Measurements from ENCODE around the gene C4A.
A peak's percentile ranks its signal among the peaks of the same experiment; 100 is the strongest.
"Not testable (repeated sequence)": the region's sequence is repeated elsewhere in the genome, so short reads cannot be mapped to it uniquely, and the experiment has no call there.

The C4A gene

DNA sequence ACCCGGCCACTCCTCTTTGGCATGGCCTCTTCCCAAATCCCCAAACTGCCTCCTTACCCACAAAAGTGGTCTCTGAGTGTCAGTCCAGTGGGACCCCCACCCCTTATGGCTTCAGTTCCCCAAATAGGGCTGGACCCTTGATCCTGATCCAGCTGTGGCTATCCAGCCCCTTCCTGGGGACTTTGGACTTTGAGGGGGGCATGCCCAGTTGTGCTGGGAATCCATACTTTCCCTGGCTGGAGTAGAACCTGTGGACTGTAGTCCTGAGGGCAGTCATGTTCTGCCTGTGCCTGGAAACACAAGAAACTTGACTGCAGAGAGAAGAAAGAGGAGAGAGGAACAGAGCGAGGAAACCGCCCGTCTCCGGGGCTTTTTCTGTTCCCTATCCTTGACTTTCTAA lies 55.3 kb downstream of the C4A start:
- not testable (repeated sequence) for DNase-seq

DNA sequence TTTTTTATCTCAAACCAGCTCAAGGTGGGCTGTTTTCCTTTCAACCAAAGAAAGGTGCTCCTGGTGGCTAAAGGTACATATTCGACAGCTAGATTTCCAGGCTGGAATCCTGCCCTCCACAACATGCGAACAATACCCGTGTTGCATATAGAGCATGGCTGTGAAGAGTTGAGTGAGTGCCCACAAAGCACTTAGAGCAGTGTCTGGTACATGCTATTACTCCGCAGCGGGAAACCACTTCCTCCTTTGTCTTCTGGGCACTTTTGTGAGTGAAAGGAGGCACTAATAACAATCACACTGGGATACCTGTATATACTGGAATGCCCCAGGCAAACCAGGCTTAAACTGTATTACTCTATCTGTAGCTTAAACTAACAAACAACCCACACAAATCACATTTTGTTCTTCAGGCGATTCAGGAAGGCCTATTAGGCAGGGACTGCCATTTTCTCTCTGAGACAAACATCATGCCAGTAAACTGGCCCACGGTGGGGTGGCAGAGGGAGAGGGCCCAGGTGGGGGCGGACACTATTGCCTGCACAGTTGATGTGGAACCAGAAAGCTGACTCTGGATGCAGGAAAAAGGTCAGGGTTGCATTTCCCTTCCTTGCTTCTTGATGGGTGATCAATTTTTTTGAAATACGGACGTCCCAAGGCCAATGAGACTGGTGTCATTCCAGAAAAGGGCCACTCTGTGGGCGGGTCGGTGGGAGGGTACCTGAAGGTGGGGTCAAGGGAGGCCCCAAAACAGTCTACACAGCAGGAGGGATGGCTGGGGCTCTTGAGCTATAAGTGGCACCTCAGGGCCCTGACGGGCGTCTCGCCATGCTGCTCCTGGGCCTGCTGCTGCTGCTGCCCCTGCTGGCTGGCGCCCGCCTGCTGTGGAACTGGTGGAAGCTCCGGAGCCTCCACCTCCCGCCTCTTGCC lies 56.0 kb downstream of the C4A start, which contains the start of gene CYP21A2:
CYP21A2 (plus strand) TSS at position 818 of the 927 bp plus-strand sequence; CDS start at position 826, 8 bp downstream.
- not testable (repeated sequence) for DNase-seq

DNA sequence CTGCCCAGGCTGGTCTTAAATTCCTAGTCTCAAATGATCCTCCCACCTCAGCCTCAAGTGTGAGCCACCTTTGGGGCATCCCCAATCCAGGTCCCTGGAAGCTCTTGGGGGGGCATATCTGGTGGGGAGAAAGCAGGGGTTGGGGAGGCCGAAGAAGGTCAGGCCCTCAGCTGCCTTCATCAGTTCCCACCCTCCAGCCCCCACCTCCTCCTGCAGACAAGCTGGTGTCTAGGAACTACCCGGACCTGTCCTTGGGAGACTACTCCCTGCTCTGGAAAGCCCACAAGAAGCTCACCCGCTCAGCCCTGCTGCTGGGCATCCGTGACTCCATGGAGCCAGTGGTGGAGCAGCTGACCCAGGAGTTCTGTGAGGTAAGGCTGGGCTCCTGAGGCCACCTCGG lies 57.0 kb downstream of the C4A start:
- not testable (repeated sequence) for DNase-seq

DNA sequence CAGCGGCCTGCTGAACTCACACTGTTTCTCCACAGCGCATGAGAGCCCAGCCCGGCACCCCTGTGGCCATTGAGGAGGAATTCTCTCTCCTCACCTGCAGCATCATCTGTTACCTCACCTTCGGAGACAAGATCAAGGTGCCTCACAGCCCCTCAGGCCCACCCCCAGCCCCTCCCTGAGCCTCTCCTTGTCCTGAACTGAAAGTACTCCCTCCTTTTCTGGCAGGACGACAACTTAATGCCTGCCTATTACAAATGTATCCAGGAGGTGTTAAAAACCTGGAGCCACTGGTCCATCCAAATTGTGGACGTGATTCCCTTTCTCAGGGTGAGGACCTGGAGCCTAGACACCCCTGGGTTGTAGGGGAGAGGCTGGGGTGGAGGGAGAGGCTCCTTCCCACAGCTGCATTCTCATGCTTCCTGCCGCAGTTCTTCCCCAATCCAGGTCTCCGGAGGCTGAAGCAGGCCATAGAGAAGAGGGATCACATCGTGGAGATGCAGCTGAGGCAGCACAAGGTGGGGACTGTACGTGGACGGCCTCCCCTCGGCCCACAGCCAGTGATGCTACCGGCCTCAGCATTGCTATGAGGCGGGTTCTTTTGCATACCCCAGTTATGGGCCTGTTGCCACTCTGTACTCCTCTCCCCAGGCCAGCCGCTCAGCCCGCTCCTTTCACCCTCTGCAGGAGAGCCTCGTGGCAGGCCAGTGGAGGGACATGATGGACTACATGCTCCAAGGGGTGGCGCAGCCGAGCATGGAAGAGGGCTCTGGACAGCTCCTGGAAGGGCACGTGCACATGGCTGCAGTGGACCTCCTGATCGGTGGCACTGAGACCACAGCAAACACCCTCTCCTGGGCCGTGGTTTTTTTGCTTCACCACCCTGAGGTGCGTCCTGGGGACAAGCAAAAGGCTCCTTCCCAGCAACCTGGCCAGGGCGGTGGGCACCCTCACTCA lies 57.7 kb downstream of the C4A start:
- DNase-seq, result not testable (repeated sequence)

DNA sequence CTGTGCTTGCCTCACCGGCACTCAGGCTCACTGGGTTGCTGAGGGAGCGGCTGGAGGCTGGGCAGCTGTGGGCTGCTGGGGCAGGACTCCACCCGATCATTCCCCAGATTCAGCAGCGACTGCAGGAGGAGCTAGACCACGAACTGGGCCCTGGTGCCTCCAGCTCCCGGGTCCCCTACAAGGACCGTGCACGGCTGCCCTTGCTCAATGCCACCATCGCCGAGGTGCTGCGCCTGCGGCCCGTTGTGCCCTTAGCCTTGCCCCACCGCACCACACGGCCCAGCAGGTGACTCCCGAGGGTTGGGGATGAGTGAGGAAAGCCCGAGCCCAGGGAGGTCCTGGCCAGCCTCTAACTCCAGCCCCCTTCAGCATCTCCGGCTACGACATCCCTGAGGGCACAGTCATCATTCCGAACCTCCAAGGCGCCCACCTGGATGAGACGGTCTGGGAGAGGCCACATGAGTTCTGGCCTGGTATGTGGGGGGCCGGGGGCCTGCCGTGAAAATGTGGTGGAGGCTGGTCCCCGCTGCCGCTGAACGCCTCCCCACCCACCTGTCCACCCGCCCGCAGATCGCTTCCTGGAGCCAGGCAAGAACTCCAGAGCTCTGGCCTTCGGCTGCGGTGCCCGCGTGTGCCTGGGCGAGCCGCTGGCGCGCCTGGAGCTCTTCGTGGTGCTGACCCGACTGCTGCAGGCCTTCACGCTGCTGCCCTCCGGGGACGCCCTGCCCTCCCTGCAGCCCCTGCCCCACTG lies 58.6 kb downstream of the C4A start:
- not testable (repeated sequence) for DNase-seq

DNA sequence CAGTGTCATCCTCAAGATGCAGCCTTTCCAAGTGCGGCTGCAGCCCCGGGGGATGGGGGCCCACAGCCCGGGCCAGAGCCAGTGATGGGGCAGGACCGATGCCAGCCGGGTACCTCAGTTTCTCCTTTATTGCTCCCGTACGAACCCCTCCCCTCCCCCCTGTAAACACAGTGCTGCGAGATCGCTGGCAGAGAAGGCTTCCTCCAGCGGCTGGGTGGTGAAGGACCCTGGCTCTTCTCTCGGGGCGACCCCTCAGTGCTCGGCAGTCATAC lies 59.1 kb downstream of the C4A start:
- DNase-seq, result not testable (repeated sequence)

DNA sequence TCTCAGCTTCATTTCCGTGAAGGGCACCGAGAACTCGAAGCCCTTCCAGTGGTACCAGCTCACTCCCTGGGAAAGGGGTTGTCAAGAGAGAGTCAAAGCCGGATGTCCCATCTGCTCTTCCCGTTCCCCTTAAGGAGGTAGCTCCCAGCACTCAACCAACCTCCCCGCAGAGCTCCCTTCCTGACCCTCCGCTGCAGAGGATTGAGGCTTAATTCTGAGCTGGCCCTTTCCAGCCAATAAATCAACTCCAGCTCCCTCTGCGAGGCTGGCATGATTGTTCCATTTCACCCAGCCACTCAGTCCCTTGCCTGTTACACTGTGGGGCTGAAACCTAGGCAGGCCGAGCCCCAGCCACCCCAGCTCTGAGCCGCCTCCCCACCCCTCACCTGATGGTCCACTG lies 59.5 kb downstream of the C4A start:
- not testable (repeated sequence) for DNase-seq

DNA sequence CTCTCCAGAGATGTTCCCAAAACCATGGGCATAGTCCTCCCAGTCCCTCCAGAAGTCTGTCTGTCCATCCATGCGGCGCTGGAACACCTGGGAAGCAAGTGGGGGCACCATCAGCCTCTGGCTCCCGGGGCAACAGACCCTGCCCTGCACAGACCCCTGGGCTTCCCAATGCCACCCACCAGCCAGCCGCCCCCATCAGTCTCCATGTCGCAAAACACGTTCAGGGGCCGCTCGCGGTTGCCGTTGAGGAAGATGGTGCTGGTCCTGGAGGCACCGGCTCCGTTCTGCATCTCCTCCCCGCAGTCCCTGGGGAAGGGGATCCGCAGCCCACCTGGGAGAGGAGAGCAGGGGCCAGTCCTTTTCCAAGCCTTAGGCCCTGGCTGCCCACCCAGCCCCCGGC lies 60.4 kb downstream of the C4A start:
- DNase-seq, result not testable (repeated sequence)

DNA sequence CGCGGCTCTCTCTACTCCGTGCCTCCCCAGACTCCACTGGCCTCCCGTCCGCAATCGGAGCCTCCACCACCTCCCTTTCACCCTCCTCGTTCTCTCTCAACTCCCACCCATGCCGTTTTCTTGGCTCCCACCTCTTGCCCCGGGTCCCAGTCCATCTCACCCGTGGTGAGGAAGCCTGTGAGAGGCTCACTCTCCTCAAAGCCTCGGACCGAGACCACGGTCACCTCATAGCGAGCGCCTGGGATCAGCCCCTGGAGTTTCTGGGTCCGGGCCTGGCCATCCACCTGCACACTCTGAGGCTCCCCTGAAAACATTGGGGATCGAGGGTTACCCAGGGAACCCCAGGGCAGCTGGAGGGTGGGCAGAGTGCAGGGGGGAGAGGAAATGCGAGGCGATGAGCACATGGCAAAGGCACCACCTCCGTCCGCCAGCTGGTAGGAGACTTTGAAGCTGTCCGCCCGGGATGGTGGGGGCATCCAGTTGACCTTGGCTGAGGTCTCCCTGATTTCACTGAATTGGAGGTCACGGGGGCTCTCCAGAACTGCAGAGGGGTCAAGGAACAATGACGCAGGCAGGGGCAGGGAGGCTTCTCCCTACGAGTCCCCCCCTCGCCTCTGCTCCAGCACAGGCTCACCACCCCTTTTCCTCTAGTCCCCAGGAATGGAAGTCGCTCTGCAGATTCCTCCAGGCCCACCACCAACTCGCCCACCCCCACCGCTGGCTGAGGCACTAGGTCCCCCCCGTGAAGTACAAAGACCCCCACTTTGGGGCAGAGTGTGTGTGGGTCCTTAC lies 61.9 kb downstream of the C4A start:
- DNase-seq, result not testable (repeated sequence)

DNA sequence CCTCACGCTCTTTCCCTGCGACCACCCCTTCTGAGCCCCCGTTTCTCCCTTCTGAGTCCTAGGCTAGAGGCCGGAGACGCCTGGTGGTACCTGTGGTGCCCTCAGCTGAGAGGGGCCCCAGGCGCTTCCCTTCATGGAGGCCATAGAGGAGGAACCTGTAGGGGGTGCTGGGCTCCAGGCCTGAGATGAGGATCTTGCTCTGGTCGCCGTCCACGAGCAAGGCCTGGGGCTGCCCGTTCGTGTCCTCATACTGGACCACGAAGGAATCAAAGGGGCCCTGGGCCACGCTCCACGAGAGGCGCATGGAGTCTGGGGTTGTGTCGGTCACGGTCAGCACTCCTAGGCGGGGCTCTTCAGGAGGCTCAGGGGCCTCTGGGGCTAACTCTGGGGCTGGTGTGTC lies 63.1 kb downstream of the C4A start:
- DNase-seq, result not testable (repeated sequence)

DNA sequence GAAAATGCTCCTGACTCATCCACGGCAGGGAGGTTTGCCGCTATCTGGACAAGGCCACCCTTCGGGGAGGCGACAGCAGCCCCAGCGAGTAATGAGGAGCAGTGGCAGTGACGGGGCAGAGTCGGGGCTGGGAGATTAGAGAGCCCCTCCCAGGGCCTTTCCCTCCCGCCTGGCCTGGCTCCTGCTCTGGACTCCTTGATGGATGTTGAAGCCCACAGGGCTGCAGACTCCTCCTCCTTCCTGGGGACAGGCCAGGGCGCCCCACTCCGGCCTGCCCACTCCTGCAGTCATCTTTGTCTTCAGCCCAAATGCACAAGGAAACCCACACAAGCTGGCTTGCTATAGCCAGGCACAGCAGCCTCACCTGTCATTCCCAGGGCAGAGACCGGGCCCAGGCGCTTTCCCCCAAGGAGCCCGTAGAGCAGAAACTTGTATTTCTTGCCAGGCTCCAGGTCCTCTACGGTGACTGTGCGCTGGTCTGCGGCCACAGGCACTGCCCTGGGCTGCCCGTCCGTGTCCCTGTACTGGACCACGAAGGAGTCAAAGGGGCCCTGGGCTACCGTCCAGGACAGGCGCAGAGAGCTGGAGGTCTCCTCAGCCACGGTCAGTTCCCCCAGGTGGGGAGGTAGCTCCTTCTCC lies 64.1 kb downstream of the C4A start:
- DNase-seq, result no peak

DNA sequence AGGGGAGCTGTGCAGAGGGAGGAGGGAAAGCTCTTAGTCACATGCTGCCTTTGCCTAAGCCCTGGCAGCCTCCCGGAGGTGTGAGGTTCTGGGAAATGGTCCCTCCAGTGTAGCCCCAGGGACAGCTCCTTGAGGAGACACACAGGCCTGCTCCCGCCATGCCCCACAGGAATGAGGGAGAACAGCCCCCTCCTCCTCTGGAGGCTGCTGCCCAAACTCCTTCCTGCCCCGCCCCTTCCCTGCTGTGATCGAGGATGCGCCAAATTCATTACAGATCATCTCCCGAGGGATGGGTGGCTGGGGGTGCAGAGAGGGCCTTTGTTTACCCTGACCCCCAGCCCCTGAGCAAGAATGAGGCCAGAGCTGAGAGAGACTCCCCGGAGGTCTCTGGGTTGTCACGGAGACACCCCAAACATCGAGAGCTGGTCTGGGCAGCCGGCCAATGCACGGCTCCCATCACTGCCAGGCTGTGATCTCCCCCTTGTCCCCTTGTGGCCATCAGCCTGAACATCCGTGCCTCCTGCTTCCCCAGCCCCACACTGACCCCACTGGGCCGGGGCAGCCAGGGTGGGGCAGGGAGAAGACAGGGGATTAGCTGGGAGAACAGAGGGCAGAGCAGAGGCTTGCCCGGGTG lies 64.7 kb downstream of the C4A start:
- no peak for DNase-seq

DNA sequence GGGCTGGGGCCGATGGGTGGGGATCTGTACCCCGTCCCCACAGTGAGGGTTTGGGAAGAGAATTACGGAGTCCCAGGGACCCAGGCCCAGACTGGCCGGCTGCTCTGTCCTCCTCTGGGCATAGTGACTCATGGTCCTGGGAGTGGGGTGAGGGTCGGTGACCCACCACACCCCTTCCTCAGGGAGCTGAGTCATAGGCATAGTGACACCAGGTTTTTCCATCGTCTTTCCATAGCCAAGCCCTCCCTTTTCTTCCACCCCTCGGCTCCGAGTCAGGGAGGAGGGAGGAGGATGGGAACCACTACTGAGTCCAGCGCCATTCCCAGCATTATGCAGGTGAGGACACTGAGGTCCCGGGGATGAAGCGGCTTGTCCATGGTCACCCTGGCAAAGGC lies 65.2 kb downstream of the C4A start:
- no peak for DNase-seq

DNA sequence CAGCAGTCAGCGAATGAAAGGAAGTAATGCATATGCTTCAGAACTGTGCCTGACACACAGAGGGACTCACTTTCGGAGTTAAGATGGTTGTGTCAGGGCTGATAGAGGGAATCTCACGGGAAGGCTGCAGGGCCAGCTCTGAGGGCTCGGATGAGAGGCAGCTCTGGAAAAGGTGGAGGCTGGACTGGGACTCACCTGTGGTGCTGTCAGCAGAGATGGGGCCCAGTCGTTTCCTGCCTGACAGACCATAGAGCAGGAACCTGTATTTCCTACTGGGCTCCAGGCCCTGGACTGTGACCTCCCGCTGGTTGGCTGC lies 65.6 kb downstream of the C4A start:
- no peak for DNase-seq

DNA sequence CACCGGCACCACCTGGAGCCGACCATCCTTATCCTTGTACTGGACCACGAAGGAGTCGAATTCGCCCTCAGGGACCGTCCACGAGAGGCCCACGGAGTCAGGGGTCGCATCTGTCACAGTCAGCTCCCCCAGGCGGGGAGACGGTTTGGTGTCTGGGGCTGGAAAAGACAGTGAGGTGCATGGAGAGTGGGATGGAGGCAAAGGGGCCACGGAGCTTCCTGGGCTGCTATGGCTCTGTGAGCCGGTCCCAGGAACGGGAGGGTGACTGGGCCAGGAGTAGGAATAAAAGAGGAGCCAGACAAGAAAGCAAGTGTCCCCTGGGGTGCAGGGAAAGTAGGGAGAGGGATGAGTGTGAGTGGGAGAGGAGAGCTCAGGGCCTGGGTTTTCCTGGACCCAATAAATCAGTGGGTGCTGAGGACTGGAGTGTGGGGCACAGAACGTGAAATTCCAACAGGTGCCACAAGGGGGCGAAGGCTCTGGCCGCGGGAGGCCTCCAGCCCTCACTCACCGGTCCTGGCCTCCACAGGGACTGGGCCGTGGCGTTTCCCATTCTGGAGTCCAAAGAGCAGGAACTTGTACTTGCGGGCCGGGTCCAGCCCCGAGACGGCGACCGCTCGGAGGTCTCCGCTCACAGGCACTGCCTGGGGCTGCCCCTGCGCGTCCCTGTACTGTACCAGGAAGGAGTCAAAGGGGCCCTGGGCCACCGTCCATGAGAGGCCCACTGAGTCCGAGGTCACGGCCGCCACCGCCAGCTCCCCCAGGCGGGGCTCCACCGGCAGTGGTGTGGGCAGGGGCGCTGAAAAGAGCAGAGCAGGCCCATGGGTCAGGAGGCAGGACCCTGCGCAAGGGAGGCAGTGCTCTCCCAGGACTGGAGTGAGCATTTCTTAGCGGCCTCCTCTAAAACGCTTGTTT lies 66.3 kb downstream of the C4A start:
- peak; percentile 81 to 85 for DNase-seq

DNA sequence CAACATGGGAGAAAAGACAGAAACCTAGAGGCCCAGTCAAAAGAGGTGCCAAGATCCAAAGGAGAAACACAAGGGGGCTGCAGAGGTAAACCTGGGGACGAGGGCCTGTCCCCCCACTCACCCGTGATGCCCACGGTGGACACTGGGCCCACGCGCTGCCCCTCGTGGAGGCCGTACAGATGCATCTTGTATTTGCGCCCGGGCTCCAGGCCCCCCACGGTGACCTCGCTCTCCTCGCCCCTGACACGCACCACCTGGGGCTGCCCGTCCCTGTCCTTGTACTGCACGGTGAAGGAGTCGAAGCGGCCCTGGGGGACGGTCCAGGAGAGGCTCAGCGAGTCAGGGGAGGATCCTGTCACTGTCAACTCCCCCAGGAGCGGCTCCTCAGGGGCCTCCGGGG lies 67.3 kb downstream of the C4A start:
- not testable (repeated sequence) for DNase-seq

DNA sequence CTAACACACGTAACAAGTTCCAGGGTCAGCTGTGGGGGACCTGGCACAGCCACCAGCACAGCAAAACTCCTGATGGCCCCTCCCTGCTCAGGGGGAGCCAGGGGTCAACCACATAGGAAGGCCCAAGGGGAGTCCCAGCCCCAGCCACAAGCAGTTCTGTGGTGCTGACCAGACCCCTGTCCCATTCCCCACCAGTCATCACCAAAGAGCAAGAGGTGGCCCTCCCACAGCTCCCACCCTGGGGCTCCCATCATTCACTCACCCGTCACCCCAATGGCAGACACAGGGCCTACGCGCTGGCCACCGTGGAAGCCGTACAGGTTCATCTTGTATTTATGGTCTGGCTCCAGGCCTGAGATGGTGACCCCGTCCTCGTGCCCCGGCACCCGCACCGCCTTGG lies 67.9 kb downstream of the C4A start:
- DNase-seq, result not testable (repeated sequence)

DNA sequence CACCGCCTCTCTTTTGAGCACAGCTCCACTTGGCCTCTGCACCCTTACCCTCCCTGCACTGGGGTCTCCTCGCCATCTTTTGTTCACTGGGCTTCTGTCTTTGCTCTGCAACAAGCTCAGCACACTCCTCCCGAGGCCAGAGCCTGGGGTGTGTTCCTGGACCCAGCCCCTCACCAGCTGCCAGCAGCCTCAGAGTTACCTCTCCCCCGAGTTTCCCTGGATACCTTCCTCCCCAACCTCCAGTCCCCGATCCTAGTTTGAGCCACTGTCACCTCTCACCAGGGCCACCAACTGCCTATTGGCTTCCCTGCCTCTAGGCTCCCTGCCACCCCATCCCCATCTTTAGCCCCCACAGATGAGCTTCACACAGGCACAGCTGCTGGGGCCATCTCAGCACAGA lies 68.7 kb downstream of the C4A start:
- DNase-seq, result no peak

Measured in activated T-cell treated with anti-CD3 and anti-CD28 coated beads, Interleukin-2, amount 50 U/mL, for 48 hours (primary cell).